GM19240 (cell line): ENCODE results near the gene EPHA3.

ENCODE experiments used
- DNase-seq: peaks from one replicate; pipeline ENCODE4 v3.0.0; 2011; ENCODE audit warnings: low spot score; ENCODE audit not compliant: insufficient read length

EPHA3 gene

GRCh38 chr3:89227634-89228033 lies 120.2 kb downstream of the EPHA3 start:
- DNase-seq = no peak

GRCh38 chr3:89232155-89232554 lies 124.7 kb downstream of the EPHA3 start:
- no peak for DNase-seq

- DNase-seq = no peak
Measured at GRCh38 chr3:89234620-89235019, 127.2 kb downstream of the EPHA3 start.

GRCh38 chr3:89238846-89239245 lies 131.4 kb downstream of the EPHA3 start:
- no peak for DNase-seq

GRCh38 chr3:89239774-89240173 lies 132.4 kb downstream of the EPHA3 start:
- no peak for DNase-seq

- no peak for DNase-seq
Measured at GRCh38 chr3:89245612-89246011, 138.2 kb downstream of the EPHA3 start.

- DNase-seq = no peak
Measured at GRCh38 chr3:89246326-89246725, 138.9 kb downstream of the EPHA3 start.

GRCh38 chr3:89250742-89251141 lies 143.3 kb downstream of the EPHA3 start:
- no peak for DNase-seq

- DNase-seq = no peak
Measured at GRCh38 chr3:89252016-89252415, 144.6 kb downstream of the EPHA3 start.

- DNase-seq = no peak
Measured at GRCh38 chr3:89252860-89253259, 145.4 kb downstream of the EPHA3 start.

- no peak for DNase-seq
Measured at GRCh38 chr3:89256395-89256794, 149.0 kb downstream of the EPHA3 start.

- DNase-seq = no peak
Measured at GRCh38 chr3:89256882-89257281, 149.5 kb downstream of the EPHA3 start.

- DNase-seq = no peak
Measured at GRCh38 chr3:89260721-89261120, 153.3 kb downstream of the EPHA3 start.

- DNase-seq = no peak
Measured at GRCh38 chr3:89261673-89262072, 154.3 kb downstream of the EPHA3 start.

- DNase-seq = no peak
Measured at GRCh38 chr3:89262309-89262929, 155.0 kb downstream of the EPHA3 start.

GRCh38 chr3:89264037-89264560 lies 156.7 kb downstream of the EPHA3 start:
- DNase-seq = no peak

- DNase-seq = no peak
Measured at GRCh38 chr3:89266074-89266473, 158.7 kb downstream of the EPHA3 start.

GRCh38 chr3:89268059-89268458 lies 160.6 kb downstream of the EPHA3 start:
- DNase-seq = no peak

GRCh38 chr3:89270201-89270600 lies 162.8 kb downstream of the EPHA3 start:
- no peak for DNase-seq

- DNase-seq = no peak
Measured at GRCh38 chr3:89275001-89275400, 167.6 kb downstream of the EPHA3 start.

- DNase-seq = no peak
Measured at GRCh38 chr3:89276116-89276515, 168.7 kb downstream of the EPHA3 start.

GRCh38 chr3:89278302-89279025 lies 171.0 kb downstream of the EPHA3 start:
- DNase-seq = no peak

GRCh38 chr3:89280301-89280700 lies 172.9 kb downstream of the EPHA3 start:
- DNase-seq = no peak
